HepG2 (cell line): ENCODE data around the gene NPAS2. TPM values are rescaled to one million over a fixed set of nuclear protein-coding genes. Genes with fewer than 3 reads are reported as not detected.

ENCODE experiments used
- ATAC-seq: fragments of 200-7000 bp; cut with Tn5 transposase; 3 replicates; pipeline ENCODE4 v1.9.1; 2020; ENCODE audit warnings: mild to moderate bottlenecking, moderate library complexity
- BruUV-seq: library from RNA; stranded (reverse); fragments of 400-500 nt; replicated peaks from 2 replicates; lab custom pipeline; 2021; lab: Mats Ljungman, UMichigan
- CTCF ChIA-PET: fragments of 300-600 bp; formaldehyde crosslinking; extraction: SDS; loops from one replicate; lab custom pipeline; 2021; ENCODE audit warnings: low total read pairs, inconsistent platforms, low intra/inter-chr PET ratio; lab: Yijun Ruan, JAX
- POLR2A ChIA-PET: fragments of 350-600 bp; sonication (Branson Sonifier 250); formaldehyde crosslinking; loops from one replicate; lab custom pipeline; 2020; ENCODE audit warnings: antibody characterized with exemption, inconsistent platforms; lab: Yijun Ruan, JAX
- DNase-seq: peaks from one replicate; pipeline ENCODE4 v3.0.0-alpha.2; 2015; ENCODE audit warnings: low spot score
- FAIRE-seq: peaks from 3 replicates; lab custom pipeline; 2011; peaks lifted over from hg19 to GRCh38; lab: Jason Lieb, UNC
- H2AFZ ChIP-seq: one replicate; pipeline ENCODE4 v1.6.1; 2011; ENCODE audit warnings: low read length, inconsistent platforms
- H3K27ac ChIP-seq: fragments of 300-600 bp; 3 replicates; pipeline ENCODE4 v1.8.0; 2011; ENCODE audit warnings: mixed run types, mild to moderate bottlenecking, mixed read lengths, low read length, inconsistent platforms; ENCODE audit not compliant: insufficient read depth; ENCODE audit errors: extremely low read length
- H3K27me3 ChIP-seq, 2 experiments: fragments of 200-600 bp in 1 of 2; 2 replicates in 1 of 2; 3 replicates in 1 of 2; pipeline versions ENCODE4 v1.6.0 to v1.8.0; 2011; ENCODE audit warnings: low read length in 2 of 2, mild to moderate bottlenecking in 2 of 2, moderate library complexity in 2 of 2, inconsistent platforms in 1 of 2; ENCODE audit not compliant: insufficient read depth in 2 of 2, control insufficient read depth in 1 of 2
- H3K36me3 ChIP-seq, 2 experiments: fragments of 200-600 bp in 1 of 2; replicated peaks in 1 of 2; 2 replicates in 1 of 2; 3 replicates in 1 of 2; pipeline versions ENCODE4 v1.5.1 to v1.8.0; 2011; ENCODE audit warnings: low read length in 2 of 2, inconsistent platforms in 1 of 2; ENCODE audit not compliant: insufficient read depth in 2 of 2, control insufficient read depth in 1 of 2
- H3K4me1 ChIP-seq: 2 replicates; pipeline ENCODE4 v1.5.1; 2012; ENCODE audit warnings: low read length, inconsistent platforms; ENCODE audit not compliant: insufficient read depth
- H3K4me2 ChIP-seq: 2 replicates; pipeline ENCODE4 v1.6.0; 2011; ENCODE audit warnings: low read depth, low read length, inconsistent platforms
- H3K4me3 ChIP-seq, 3 experiments: fragments of 200-600 bp in 1 of 3; sonication (generic), shearing (Covaris generic) in 1 of 3; replicated peaks in 1 of 3; 2 replicates each; pipeline ENCODE4 v1.5.1; 2011 to 2016; ENCODE audit warnings: low read length in 3 of 3, inconsistent platforms in 2 of 3, low read depth in 2 of 3, mild to moderate bottlenecking in 2 of 3, control low read depth in 1 of 3, mixed read lengths in 1 of 3; ENCODE audit not compliant: insufficient read depth in 1 of 3
- H3K79me2 ChIP-seq: one replicate; pipeline ENCODE4 v1.6.1; 2011; ENCODE audit warnings: low read length, inconsistent platforms; ENCODE audit not compliant: insufficient read depth
- H3K9ac ChIP-seq: 2 replicates; pipeline ENCODE4 v1.6.0; 2011; ENCODE audit warnings: mild to moderate bottlenecking, low read depth, low read length, inconsistent platforms; ENCODE audit not compliant: insufficient read depth
- H3K9me3 ChIP-seq: 2 replicates; pipeline ENCODE4 v1.5.1; 2012; ENCODE audit warnings: mild to moderate bottlenecking, low read length
- H4K20me1 ChIP-seq: 2 replicates; pipeline ENCODE4 v1.6.0; 2011; ENCODE audit warnings: inconsistent platforms, mild to moderate bottlenecking, low read length, moderate library complexity; ENCODE audit not compliant: insufficient read depth
- ATF4 ChIP-seq, 2 experiments: fragments of 450-650 bp in 1 of 2; sonication (generic) in 1 of 2; formaldehyde crosslinking; IDR thresholded peaks; 2 replicates each; pipeline versions ENCODE4 v1.5.0 to v1.8.0; 2020 to 2022; ENCODE audit warnings: mild to moderate bottlenecking in 1 of 2, missing genetic modification reagents in 1 of 2
- CERS6 ChIP-seq: sonication (generic); formaldehyde crosslinking; IDR thresholded peaks from 2 replicates; pipeline ENCODE4 v1.5.0; 2020; ENCODE audit warnings: missing genetic modification reagents
- CREBL2 ChIP-seq: sonication (generic); formaldehyde crosslinking; IDR thresholded peaks from 2 replicates; pipeline ENCODE4 v1.8.1; 2023; ENCODE audit warnings: missing genetic modification reagents, mild to moderate bottlenecking, borderline replicate concordance
- KAT8 ChIP-seq: IDR thresholded peaks from 2 replicates; pipeline ENCODE4 v1.6.1; 2016; ENCODE audit warnings: missing genetic modification reagents, missing compliant biosample characterization
- PHF5A ChIP-seq: IDR thresholded peaks from one replicate; pipeline ENCODE4 v1.6.1; 2018; ENCODE audit warnings: low read depth, missing genetic modification reagents; ENCODE audit not compliant: unreplicated experiment
- PREB ChIP-seq: sonication (generic); formaldehyde crosslinking; IDR thresholded peaks from 2 replicates; pipeline ENCODE4 v1.4.0; 2020; ENCODE audit warnings: missing genetic modification reagents
- TFDP1 ChIP-seq: IDR thresholded peaks from 2 replicates; pipeline ENCODE4 v1.6.1; 2016; ENCODE audit warnings: missing compliant biosample characterization, missing genetic modification reagents, borderline replicate concordance
- ZNF256 ChIP-seq: sonication (generic); formaldehyde crosslinking; conservative IDR thresholded peaks from 2 replicates; pipeline ENCODE4 v1.4.0; 2020; ENCODE audit warnings: missing genetic modification reagents
- ZNF431 ChIP-seq: sonication (generic); formaldehyde crosslinking; IDR thresholded peaks from 2 replicates; pipeline ENCODE4 v1.9.0; 2022; ENCODE audit warnings: missing genetic modification reagents, low read depth, mild to moderate bottlenecking, borderline replicate concordance
- ZNF768 ChIP-seq: sonication (generic); formaldehyde crosslinking; IDR thresholded peaks from 2 replicates; pipeline ENCODE4 v1.4.0; 2020; ENCODE audit warnings: missing genetic modification reagents
- ZSCAN22 ChIP-seq: sonication (generic); formaldehyde crosslinking; IDR thresholded peaks from 2 replicates; pipeline ENCODE4 v1.4.0; 2020; ENCODE audit warnings: mild to moderate bottlenecking, missing genetic modification reagents
- WGBS: methylation state at CpG from one replicate; pipeline ENCODE4 v1.1.6; 2017; ENCODE audit warnings: low lambda C conversion rate; 5-methylcytosine and 5-hydroxymethylcytosine counted together
- in situ Hi-C: cut with HindIII; loops from 2 replicates; pipeline ENCODE4 v1.10.0; 2017; ENCODE audit warnings: low pct_unique_long_range_greater_than_20kb; ENCODE audit not compliant: extremely low pct_ligation_motif_present
- intact Hi-C: fragments of 100-400 bp; cut with micrococcal nuclease; formaldehyde crosslinking; loops from one replicate; pipeline ENCODE4 v1.10.0; 2022; ENCODE audit not compliant: unreplicated experiment
- polyA plus RNA-seq, 8 experiments: library from polyadenylated mRNA; depleted of rRNA in 3 of 8; stranded (reverse) in 7 of 8; unstranded in 1 of 8; fragments of >200 nt; fragmentation: Illumina TruSeq in 4 of 8; extraction: Trizol in 4 of 8; gene quantifications; 2 replicates each; pipeline versions ENCODE4 v1.2.1 to v1.2.3, GENCODE V29; 2011 to 2016; ENCODE audit warnings: low read depth in 4 of 8, missing spikeins in 1 of 8, mixed read lengths in 1 of 8; ENCODE audit not compliant: insufficient read depth in 1 of 8
- total RNA-seq, 5 experiments: library from RNA; depleted of rRNA; stranded (reverse); fragments of >200 nt; fragmentation: Illumina TruSeq; extraction: Trizol; gene quantifications; 2 replicates each; pipeline ENCODE4 v1.2.3, GENCODE V29; 2016; ENCODE audit warnings: low read depth in 1 of 5

Gene NPAS2
- total and polyA plus RNA-seq, 2 of the 13 experiments (the other 11 are each of a cell fraction or from before 2014, with no cell fraction given), result 14.8 to 37.5 TPM

GRCh38 chr2:100810603-100811145, 9.3 kb upstream of the NPAS2 start:
- Histone ChIP-seq H3K36me3 (no peaks in the 10 kb centered on the region), H3K4me3 (no peak overlapping the region), H3K27ac (no peak overlapping the region), H3K9ac (no peak overlapping the region), H3K79me2 (no peaks in the 10 kb centered on the region), H3K4me2 (no peak overlapping the region), H3K4me1 (peaks cover 35% of the 10 kb centered on the region), H4K20me1 (no peaks in the 10 kb centered on the region), H3K27me3 (peaks cover 2 to 14% of the 10 kb centered on the region in 2 experiments; a peak in 3 of 5 replicates), H3K9me3 (no peaks in the 10 kb centered on the region), H2AFZ (no peak overlapping the region)
- in situ Hi-C loops, result no loop called here
- 62% methylated on average over 5 of the region's 5 CpGs for WGBS
- intact Hi-C loops, result no loop called here
- TF ChIP-seq ZNF768, result no peak
- no peak for TF ChIP-seq PHF5A (CRISPR knock-in tag)
- no peak for TF ChIP-seq ATF4 (CRISPR knock-in tag; IDR thresholded peaks at IDR 0.05)
- no peak for TF ChIP-seq PREB (CRISPR knock-in tag)
- no peak for TF ChIP-seq CERS6 (CRISPR knock-in tag)
- TF ChIP-seq ZSCAN22, result no peak
- no peak for TF ChIP-seq TFDP1
- TF ChIP-seq CREBL2 (CRISPR knock-in tag), result no peak
- TF ChIP-seq KAT8 (CRISPR knock-in tag), result no peak
- TF ChIP-seq ZNF256 (CRISPR knock-in tag), result no peak
- TF ChIP-seq ZNF431 (CRISPR knock-in tag), result no peak
- CTCF ChIA-PET, result no interaction called here
- no TSS peak for BruUV-seq
- FAIRE-seq, result no peak
- no peak for DNase-seq
- POLR2A ChIA-PET, result interaction anchor here (1.3 kb wide), 1 partner anchor 28 kb away, joined by 3 read pairs; no protein-coding TSS in a partner anchor
- no peak for ATAC-seq
